HFF-Myc (cell line): Measurements from ENCODE around the gene SMC4.

ENCODE experiments used
- DNase-seq: peaks from one replicate; pipeline ENCODE4 v3.0.0-alpha.2; 2011; ENCODE audit warnings: low read depth; ENCODE audit errors: extremely low read depth
- H3K4me3 ChIP-seq: replicated peaks from 2 replicates; pipeline ENCODE4 v1.5.1; 2011; ENCODE audit warnings: low read depth, mild to moderate bottlenecking, control low read depth, low read length
- TF ChIP-seq, protein P1 (sequence below): IDR thresholded peaks from 2 replicates; pipeline ENCODE4 v1.5.1; 2012; ENCODE audit warnings: mild to moderate bottlenecking, low read depth, low read length, control low read depth; ENCODE audit errors: missing control alignments

Gene SMC4

DNA sequence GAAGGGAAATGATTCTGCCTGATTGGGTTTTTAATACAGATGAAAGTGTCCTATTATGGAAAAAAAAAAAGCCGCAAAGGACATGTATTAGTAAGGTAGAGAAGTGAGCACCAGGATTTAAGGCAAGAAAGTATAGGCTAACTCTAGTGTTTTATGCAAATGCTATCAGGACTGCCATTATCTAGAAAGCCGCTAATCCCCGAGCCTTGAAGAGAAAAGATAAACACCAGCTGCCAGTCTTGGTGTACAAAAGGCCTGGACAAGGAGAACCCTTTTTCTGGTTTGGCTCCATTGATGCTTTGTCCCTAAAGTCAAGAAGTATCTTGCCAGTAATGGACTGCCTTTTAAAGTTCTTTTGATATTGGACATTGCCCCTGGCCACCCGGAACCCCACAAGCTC lies 58.7 kb downstream of the SMC4 start:
- DNase-seq = no peak
- TF ChIP-seq, protein P1, sequence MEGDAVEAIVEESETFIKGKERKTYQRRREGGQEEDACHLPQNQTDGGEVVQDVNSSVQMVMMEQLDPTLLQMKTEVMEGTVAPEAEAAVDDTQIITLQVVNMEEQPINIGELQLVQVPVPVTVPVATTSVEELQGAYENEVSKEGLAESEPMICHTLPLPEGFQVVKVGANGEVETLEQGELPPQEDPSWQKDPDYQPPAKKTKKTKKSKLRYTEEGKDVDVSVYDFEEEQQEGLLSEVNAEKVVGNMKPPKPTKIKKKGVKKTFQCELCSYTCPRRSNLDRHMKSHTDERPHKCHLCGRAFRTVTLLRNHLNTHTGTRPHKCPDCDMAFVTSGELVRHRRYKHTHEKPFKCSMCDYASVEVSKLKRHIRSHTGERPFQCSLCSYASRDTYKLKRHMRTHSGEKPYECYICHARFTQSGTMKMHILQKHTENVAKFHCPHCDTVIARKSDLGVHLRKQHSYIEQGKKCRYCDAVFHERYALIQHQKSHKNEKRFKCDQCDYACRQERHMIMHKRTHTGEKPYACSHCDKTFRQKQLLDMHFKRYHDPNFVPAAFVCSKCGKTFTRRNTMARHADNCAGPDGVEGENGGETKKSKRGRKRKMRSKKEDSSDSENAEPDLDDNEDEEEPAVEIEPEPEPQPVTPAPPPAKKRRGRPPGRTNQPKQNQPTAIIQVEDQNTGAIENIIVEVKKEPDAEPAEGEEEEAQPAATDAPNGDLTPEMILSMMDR = no peak
- H3K4me3 ChIP-seq = no peak overlapping the region

DNA sequence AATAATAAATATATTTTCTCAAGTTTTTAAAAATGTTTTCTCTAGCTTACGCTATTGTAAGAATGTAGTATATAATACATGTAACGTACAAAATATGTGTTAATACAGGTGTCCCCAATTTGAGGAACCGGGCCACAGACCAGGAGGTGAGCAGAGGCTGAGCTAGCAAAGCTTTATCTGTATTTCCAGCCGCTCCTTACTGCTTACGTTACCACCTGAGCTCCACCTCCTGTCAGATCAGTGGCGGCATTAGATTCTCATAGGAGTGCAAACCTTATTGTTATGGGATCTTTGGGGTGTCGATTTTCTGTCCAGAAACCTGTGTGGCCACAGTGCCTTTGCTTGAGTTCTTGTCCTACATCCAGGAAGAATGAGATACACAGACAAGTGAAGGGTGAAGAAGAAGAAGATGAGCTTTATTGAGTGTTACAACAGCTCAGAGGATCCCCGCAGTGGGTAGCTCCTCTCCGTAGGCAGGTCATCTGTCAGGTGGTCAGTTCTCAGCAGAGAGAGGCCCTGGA lies 60.1 kb downstream of the SMC4 start:
- H3K4me3 ChIP-seq = no peak overlapping the region
- no peak for DNase-seq
- TF ChIP-seq, protein P1 = no peak

DNA sequence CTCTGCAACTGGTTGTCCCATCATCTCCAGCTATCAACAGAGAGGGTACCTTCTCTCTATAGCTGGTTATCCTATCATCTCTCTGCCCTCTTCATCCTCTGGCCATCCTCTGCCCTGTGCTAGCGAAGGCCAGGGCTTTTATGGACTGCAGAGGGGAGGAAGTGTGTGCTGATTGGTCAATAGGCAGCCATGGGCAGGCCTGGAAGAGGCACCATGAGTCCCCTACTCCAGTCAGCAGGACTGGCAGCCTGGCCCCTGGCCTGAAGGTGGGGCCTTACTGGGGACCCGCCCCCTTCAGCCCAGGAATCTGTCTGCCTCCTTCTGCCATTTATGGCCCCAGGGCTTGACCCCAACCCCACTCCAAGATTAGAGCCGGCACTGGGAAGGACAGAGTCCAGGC lies 60.6 kb downstream of the SMC4 start:
- TF ChIP-seq, protein P1 = no peak
- DNase-seq = no peak
- H3K4me3 ChIP-seq = no peak overlapping the region

DNA sequence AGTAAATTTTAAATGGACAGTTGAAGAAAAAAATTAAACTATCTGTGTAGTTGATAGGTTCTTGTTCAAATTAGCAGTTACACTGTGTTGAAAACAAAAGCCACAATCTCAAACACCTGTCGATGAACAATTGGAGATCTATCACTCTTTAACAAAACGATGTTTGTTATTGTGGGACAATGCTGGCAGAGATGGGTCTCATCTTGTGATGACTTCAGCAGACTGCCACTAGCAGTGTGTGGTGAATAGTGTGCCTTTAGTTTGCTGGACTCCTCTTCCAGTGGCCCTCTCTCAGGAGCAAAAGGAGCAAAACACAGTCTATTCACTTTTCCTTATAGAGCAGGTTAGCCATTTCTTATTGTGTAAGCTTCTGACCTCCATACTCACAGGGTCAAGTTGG lies 64.9 kb downstream of the SMC4 start:
- no peak for DNase-seq
- TF ChIP-seq, protein P1 = no peak
- no peak overlapping the region for H3K4me3 ChIP-seq

DNA sequence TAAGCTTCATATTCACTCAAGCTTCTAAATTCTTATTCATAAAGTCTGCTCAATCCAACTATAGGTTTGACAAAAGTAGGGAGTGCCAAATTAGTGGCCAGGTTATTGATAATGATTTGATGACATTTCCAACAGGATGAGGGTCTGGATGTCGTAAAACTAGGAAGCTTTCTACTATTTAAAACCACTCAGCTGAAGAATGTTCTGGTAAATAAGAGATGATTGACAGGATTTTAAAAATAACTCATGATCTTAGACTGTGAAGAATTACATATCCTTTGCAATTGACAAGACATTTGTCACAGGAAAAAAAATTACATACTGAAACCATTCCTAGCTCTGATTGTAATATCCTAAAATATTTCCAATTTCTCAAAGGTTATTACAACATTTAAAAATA lies 65.5 kb downstream of the SMC4 start:
- DNase-seq = no peak
- TF ChIP-seq, protein P1 = no peak
- H3K4me3 ChIP-seq = no peak overlapping the region

DNA sequence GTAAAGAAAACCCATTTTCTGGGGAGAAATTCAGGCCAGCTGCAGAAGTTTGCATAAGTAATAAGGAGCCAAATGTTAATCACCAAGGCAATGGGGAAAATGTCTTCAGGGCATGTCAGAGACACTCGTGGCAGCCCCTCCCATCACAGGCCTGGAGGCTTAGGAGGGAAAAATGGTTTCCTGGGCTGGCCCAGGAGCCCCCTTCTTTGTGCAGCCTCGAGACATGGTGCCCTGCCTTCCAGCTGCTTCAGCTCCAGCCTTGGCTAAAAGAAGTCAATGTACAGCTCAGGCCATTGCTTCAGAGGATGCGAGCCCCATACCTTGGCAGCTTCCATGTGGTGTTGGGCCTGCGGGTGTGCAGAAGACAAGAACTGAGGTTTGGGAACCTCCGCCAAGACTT lies 70.7 kb downstream of the SMC4 start:
- no peak overlapping the region for H3K4me3 ChIP-seq
- no peak for DNase-seq
- TF ChIP-seq, protein P1 = no peak

DNA sequence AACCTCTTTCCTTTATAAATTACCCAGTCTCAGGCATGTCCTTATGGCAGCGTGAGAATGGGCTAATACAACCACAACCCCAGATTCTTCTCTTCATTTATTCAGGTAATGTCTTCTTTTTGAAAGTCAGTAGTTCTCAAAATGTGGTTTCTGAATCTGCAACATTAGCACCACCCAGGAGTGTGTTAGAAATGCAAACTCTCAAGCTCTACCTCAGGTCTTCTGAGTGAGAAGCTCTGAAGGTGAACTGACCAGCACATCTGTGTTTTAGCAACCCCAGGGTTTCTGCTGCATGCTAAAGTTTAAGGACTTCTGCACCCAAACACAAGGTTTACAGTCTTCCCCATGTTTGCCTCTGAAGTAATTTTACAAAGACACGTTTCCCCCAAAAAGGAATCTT lies 72.4 kb downstream of the SMC4 start:
- H3K4me3 ChIP-seq = no peak overlapping the region
- TF ChIP-seq, protein P1 = no peak
- no peak for DNase-seq
